ENCODE results near the gene HECW1.
"Not testable (repeated sequence)": the region's sequence is repeated elsewhere in the genome, so short reads cannot be mapped to it uniquely, and the experiment has no call there.

Gene HECW1

GRCh38 chr7:43557831-43558495, 445.5 kb downstream of the HECW1 start:
- DNase-seq = no peak

GRCh38 chr7:43559171-43559945, 446.9 kb downstream of the HECW1 start:
- DNase-seq = no peak

DNA sequence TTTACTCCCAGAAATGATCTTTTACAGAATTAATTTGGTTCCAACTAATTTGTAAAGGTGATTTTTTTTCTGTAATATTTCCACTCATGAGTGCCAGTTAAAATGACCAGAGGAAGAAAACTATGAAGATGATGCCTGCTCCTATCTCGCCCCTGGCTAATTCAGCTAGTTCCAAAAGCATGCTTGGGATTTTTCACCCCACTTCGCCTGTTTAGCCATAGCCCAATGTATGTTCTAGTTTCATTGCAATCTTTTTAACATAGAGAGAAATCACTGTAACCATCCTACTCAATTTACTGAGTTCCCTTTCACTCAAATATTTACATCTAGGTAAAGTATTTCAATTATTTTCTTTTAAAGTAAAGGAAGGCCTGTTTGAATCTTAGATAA, 447.5 kb downstream of the HECW1 start:
- DNase-seq = no peak

DNA sequence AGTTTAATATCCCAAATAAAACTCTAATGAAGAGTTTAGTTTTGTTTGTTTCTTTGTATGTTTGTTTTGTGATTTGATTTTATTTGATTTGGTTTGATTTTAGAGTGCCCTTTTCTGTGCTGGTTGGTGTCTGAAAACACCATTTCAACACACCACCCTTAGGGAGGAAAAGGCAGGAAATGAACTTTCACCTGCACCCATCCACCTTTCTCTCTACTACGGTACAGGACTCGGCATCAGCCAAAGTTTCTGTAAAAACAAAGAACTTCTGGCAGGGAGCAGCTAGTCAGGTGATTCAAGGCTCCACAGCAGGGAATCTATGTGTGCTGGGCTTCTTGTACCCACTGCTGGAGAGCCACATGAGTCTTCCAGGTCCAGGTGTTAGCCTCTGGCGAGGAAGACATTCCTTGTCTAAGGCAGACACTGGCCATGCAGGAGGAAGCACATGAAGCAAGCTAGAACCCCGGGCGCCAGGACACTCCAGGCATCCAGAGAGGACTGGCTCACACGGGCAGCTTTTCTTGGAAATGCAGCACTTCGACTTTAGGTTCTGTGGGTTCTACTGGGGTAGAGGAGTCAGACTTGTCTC, 448.4 kb downstream of the HECW1 start:
- no peak for DNase-seq

DNA sequence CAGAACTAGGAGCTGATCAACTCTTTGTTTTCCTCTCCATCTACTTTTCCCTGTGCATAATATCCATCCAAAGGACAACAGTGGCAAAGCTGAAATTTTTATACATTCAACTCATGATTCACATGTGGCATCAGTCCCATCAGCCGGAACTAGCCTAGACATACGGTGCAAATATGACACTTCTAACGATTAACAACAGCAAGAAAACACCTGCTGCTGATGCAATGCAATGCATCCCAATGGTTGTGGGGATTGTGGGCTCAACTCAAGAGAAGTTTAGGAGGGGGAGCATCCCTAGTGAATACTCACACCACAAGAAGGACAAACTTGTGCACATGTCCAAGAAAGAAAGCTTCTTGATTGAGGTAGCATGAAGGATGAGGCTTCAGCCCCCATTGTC, 449.9 kb downstream of the HECW1 start:
- DNase-seq = no peak

DNA sequence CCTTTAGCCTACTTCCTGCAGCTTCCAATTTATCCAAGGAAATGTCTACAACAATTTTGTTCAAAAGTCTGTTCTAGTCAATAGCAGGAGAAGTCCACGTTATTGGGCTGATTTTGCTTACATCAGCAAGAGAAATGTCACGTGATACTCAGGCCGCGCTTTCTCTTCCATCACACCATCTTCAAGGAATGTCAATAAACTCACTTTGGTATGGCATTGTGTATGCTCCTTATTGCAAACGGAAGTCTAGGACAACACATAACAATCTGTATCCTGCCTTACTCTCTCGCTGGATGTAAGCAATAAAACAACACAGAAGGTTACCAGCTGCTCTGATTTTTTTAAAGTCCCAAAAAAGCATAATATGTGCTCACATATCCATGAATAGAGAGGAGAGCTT, 453.3 kb downstream of the HECW1 start:
- no peak for DNase-seq

DNA sequence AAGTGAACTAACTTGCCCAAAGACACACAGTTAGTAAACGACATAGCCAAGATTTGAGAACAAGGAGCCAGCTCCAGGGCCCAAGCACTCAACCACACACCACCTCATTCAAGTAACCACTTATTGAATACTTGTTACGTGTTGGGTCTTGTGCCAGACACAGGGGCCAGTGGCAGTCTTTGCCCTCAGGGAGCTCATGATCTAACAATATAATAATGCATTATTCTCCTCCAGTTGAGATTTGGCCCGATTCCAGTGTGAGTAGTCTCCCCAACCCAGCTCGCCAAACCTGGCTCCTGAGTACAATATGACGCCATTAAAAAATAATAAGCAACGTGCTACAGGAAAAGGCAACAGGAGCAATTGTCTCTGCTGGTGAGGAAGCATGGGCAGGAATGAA, 456.1 kb downstream of the HECW1 start:
- DNase-seq = no peak

DNA sequence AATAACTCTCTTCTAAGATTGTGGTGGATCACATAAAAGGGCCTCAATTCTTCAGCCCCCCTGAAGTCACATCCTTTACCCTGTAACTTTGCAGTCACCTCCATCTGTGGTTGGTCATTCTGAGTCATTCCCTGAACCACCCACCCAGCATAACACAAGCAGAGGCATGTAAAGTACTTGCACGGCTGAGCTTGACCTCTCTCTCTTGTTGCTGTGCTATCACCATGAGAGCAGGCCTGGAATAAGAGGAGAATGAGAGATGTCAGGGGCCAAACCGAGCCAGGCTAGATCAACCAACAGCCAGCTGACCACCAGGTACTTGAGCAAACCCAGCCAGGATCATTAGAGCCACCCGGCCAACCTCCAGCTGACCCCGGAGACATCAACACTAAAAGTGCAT, 457.0 kb downstream of the HECW1 start:
- DNase-seq = no peak

DNA sequence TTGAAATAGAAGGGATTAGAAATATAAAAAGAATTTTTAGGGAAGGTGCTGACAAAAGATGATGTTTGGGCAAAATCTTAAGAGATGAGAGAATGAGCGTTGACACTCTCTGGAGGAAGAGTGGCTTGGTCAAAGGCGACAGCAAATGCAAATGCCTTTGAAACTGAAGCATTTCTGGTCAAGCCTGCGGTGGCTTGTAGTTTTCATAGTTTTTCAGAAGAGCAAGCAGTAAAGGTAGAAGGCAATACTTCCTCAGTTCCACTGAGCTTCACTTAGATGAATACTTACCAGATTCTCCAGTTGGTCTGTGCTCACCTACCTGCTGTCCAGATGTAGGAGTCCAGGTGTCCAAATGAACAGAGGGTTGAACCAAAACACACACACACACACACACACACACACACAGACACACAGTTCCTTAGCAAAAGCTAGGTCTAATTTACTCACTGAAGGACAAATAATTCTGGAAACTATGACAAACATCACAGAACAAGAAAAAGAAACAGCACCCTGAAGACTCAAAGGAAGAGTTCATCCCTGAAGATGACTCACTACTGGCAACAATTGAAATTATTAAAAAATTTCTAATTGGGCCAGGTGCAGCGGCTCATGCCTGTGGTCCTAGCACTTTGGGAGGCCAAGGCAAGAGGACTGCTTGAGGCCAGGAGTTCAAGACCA, 458.4 kb downstream of the HECW1 start:
- no peak for DNase-seq

DNA sequence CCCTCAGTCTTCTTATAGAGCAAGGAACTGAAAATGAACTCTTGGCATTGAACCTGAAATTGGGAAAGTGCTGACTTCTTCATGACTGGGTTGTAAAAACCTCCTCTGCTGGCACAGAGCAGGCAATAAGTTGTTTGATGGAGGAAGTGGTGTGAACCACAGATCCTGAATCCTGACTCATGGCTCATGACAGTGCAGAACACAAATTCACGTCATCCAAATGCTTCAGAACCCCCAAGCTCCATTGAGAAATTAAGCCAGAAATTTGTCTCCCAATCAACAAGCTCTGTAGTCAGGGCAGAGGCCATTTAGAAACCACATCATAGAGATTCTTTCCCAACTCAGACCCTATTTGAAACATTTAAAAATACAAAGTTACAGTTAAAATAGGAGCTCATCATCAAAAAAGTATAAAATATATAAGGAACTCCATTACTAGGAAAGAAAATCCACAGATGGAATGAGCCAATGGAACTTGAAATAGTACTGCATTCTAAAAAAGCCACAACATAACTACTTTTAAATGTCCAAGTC, 460.1 kb downstream of the HECW1 start:
- DNase-seq = no peak

DNA sequence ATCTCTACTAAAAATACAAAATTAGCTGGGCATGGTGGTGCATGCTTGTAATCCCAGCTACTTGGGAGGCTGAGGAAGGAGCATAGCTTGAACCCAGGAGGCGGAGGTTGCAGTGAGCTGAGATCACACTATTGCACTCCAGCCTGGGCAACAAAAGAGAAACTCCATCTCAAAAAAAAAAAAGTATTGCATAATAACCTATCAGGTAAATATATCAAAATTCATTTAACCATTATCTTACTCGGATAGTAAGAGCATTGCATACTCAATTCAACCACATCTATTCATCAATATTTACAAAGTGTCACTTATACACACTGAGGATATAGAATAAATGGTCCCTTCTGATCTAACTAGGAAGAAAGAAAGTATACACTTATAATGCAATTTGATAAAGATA, 461.4 kb downstream of the HECW1 start:
- DNase-seq = not testable (repeated sequence)

DNA sequence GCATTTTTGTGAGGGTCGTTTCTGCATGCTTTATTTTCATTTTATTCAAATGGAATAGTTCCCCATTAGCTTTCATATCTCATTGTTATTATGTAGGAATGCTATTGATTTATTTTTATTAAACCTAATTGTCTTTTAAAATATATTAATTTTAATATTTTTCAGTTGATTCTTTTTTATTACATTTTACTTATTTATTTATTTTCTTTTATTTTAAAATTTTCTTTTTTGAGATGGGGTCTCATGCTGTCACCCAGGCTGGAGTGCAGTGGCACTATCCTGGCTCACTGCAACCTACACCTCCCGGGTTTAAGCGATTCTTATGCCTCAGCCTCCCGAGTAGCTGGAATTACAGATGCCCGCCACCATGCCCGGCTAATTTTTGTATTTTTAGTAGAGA, 463.1 kb downstream of the HECW1 start:
- no peak for DNase-seq

DNA sequence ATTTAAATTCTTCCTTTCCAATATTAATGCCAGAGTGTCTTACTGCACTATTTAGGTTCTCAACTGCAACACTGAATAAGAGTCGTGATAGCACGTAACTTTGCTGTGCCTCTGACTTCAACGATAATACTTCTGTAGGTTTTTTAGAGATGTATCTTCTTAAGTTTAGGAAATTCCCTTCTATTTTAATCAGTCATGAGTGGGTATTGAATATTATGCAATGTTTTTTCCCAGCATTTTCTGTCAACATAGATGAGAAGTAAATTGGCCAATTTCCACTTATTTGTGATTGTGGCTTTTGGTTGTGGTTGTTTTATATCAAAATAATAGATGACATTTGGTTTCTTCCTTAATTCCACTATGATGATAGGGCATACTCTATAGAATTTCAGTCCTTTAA, 463.8 kb downstream of the HECW1 start:
- DNase-seq = no peak

DNA sequence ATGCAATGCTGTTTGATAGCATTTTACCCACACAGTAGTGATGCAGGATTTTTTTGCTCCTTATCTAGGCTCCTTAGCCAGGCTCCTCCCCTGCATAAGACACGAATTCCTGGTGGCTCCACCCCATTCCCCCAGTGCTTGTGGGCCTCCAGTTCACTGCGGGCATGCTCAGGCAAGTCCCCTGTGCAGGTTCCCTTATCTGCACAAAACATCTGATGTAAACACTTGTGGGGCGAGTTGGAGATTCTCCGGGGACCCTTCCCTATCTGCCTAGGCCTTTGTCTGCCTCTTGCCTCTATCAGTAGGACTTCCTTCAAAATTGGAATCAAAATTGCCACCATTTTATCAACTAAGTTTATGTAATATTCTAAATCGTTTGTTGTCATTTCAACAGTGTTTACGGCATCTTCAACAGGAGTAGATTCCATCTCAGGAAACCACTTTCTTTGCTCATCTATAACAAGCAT, 465.1 kb downstream of the HECW1 start:
- DNase-seq = no peak

DNA sequence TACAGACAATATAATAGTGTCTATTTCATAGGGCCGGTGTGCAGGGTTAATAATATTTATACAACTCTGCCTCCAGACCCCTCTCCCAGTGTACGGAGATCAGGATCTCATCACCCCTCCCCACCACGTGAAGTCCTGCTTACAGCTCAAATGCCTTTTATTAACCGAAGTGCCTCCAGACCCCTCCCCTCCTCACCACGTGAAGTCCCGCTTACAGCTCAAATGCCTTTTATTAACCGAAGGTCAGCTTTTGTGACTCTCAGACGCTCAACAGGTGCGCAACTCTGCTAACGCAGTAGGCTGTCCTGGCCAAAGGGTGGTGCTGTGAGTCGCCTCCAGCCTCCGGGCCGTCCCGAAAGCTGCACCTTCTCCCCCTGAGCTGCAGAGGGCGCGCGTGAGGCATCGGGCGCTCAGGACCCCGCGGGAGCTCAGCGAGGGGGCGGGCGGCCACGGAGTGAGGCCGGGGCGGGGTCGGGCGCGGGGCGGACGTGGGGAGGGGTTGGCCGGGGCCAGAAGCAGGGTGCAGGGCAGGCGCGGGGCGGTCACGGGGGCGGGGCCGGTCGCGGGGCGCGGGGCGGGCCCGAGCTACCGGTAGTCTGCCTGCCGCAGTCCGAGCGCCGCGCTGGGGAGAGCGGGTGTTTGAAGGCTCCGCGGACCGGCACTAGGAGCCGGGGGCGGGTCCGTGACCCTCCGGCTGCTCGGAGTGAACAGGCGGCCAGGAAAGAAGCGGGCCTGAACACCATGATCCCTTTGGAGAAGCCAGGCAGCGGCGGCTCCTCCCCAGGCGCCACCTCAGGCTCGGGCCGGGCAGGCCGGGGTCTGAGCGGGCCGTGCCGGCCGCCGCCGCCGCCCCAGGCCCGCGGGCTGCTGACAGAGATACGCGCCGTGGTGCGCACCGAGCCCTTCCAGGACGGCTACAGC, 470.3 kb downstream of the HECW1 start, which contains the start of gene STK17A:
Gene STK17A (plus strand): TSS at position 606 of the 921 bp plus-strand sequence. CDS start 136 bp downstream, at position 742.
- DNase-seq = peak; percentile 88

- DNase-seq = peak; percentile 33
Measured at GRCh38 chr7:43583424-43584194, 471.2 kb downstream of the HECW1 start.

DNA sequence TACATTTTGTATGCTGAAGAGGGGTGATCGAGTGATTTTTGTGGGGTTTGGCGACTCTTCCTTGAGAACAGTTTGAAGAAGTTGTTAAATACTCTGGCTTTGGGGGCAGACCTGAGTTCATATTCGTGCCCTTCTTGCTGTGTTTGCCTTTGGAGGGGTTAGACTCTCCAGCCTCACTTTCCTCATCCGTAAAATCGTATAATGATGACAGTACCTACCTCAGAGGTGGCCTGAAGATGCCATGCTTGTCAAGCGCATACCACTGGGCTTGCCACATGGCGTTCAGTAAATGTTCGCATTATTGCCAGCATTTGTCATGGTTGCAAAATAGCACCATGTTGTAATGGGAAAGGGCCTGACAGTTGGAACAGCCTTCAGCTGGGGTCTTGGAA, 471.7 kb downstream of the HECW1 start:
- DNase-seq = peak; percentile 20

- DNase-seq = not testable (repeated sequence)
Measured at GRCh38 chr7:43584733-43585132, 472.3 kb downstream of the HECW1 start.

GRCh38 chr7:43585562-43585961, 473.1 kb downstream of the HECW1 start:
- no peak for DNase-seq

GRCh38 chr7:43586251-43586900, 473.9 kb downstream of the HECW1 start:
- DNase-seq = no peak
